ENCODE measurements around the gene RASL10A. TPM values are rescaled to one million over a fixed set of nuclear protein-coding genes. Genes with fewer than 3 reads are reported as not detected.

Gene RASL10A
- total and polyA plus RNA-seq, 9 of the 15 experiments (the other 6 are each of a cell fraction or from before 2014, with no cell fraction given): 0.17 to 1.2 (median 0.45) TPM; not detected in 3

DNA sequence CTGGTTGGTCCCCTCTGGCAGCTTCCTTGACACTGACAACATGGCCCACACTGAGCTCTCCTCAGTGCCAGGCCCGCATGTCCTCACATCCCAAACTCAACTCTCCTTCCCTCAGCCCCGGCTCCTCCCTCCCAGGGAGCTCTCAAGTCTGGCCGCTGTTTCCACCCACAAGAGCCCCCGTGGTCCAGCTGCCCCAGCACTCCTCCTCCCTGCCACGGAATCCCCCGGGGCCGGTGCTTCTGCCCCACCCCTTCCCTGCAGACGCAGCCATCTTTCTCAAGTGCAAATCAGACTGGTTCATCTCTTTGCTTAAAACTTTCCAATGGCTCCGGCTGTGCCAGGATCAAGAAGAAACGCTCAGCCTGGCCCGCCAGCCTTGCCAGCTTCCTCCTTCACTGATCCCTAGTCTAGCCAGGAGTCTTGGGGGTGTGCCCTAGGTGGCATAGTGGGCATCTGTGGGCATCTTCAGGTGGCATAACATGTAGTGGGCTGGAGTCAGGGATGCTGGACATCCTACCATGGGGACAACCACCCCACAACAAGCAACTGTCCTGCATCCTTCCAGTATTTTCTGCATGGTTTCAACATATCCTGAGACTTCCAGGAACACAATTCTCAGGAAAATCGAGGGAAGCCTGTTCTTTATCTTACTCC lies 22.3 kb upstream of the RASL10A start (continued):
- TF ChIP-seq, protein P1, sequence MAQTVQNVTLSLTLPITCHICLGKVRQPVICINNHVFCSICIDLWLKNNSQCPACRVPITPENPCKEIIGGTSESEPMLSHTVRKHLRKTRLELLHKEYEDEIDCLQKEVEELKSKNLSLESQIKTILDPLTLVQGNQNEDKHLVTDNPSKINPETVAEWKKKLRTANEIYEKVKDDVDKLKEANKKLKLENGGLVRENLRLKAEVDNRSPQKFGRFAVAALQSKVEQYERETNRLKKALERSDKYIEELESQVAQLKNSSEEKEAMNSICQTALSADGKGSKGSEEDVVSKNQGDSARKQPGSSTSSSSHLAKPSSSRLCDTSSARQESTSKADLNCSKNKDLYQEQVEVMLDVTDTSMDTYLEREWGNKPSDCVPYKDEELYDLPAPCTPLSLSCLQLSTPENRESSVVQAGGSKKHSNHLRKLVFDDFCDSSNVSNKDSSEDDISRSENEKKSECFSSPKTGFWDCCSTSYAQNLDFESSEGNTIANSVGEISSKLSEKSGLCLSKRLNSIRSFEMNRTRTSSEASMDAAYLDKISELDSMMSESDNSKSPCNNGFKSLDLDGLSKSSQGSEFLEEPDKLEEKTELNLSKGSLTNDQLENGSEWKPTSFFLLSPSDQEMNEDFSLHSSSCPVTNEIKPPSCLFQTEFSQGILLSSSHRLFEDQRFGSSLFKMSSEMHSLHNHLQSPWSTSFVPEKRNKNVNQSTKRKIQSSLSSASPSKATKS (CRISPR knock-in tag; IDR thresholded peaks at IDR 0.05): no peak
- TF ChIP-seq SREBF1 (IDR thresholded peaks at IDR 0.05; ENCODE audit: borderline replicate concordance, low read depth, low read length): no peak
- no peak for TF ChIP-seq KDM2B (CRISPR knock-in tag; IDR thresholded peaks at IDR 0.05)
- no peak for TF ChIP-seq ZKSCAN8 (CRISPR knock-in tag; IDR thresholded peaks at IDR 0.05)
- no peak for TF ChIP-seq FOXJ3 (CRISPR knock-in tag; IDR thresholded peaks at IDR 0.05)
- TF ChIP-seq JUNB (CRISPR knock-in tag; conservative IDR thresholded peaks at IDR 0.05): no peak
- no peak for TF ChIP-seq CBX2 (IDR thresholded peaks at IDR 0.05; ENCODE audit: insufficient read depth, low read length, poor library complexity, severe bottlenecking)

Measured in K562 (cell line).